ENCODE measurements around the gene TMEM18.
"Not testable (repeated sequence)": the region's sequence is repeated elsewhere in the genome, so short reads cannot be mapped to it uniquely, and the experiment has no call there.

The TMEM18 gene

GRCh38 chr2:677056-677958, at the start of gene TMEM18:
Gene TMEM18 (minus strand): TSS chr2:677406. CDS start chr2:677345, 61 bp downstream.
- peak; percentile 94 to 95 for DNase-seq

- no peak for DNase-seq
Observed at GRCh38 chr2:726169-726568, 49.0 kb upstream of the TMEM18 start.

GRCh38 chr2:725468-725867, 48.3 kb upstream of the TMEM18 start:
- no peak for DNase-seq

- no peak for DNase-seq
Observed at GRCh38 chr2:723761-724160, 46.6 kb upstream of the TMEM18 start.

- no peak for DNase-seq
Observed at GRCh38 chr2:720842-721241, 43.6 kb upstream of the TMEM18 start.

- no peak for DNase-seq
Observed at GRCh38 chr2:719734-720133, 42.5 kb upstream of the TMEM18 start.

DNA sequence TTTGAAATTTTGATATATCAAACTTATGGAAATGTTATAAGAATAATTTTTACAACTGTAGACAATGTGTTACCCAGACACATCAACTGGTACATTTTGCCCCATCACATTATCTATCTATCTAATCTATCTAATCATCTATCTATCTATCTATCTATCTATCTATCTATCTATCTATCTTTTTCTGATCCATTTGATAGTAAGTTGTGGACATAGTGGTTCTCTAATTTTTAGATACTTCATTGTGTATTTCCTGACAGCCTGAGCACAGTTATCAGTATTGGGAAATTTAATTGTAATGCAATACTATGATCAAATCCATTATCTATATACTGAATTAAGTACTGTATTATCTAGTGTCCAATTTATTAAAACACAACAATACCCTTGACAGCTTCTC, 42.0 kb upstream of the TMEM18 start:
- no peak for DNase-seq

- DNase-seq = no peak
Observed at GRCh38 chr2:717661-718060, 40.5 kb upstream of the TMEM18 start.

GRCh38 chr2:715854-716560, 38.8 kb upstream of the TMEM18 start:
- no peak for DNase-seq

DNA sequence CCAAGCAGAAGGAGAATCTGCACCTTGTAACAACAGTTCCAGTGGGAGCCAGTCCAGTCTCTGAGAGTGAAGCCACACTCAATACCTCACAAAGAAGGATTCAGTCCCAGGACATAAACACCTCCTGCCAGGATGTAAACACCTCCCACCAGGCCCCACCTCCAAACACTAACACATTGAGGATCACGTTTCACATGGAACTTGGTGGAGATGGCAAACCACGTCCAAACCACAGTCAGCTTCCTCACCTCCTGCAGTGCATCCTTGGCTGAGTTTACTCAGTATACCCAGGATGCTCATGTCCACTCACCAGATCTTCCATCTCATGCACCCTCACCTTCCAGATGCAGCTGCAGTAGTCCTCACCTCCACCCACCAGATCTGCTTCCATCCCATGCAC, 37.8 kb upstream of the TMEM18 start:
- DNase-seq = no peak

DNA sequence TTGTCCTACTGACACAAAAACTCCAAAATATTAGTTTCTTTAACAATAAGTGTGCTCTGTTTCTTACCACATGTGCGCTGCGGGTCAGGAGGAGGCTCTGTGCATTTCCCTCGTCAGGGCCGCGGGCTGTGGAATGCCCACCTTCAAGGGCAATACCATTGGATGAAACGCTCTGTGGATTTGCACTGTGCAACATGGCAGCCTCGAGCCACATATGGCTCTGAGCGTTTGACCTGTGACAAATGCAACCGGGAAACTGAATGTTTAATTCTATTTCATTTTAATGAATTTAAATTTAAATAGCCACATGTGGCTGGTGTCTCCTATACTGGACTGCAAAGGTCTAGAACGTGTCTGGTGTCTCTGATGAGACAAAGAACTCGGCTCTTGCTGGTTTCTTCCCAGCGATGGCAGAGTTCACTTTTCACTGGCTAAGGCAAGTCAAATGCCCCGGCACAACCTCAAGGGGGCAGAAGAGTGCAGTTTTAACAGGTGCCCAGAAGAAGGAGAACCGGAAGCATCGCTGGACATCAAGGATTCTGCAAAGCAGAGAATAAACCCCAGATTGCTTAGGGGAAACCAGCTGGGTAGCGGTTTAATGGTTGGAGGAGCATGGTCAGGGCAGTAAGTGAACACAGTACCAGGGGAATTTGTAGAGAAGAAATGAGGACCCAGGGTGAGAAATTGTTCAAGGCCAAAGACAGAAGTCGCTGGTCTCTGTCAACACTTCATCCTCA, 37.0 kb upstream of the TMEM18 start:
- no peak for DNase-seq

- no peak for DNase-seq
Observed at GRCh38 chr2:710867-711665, 33.9 kb upstream of the TMEM18 start.

- DNase-seq = no peak
Observed at GRCh38 chr2:709138-709765, 32.0 kb upstream of the TMEM18 start.

DNA sequence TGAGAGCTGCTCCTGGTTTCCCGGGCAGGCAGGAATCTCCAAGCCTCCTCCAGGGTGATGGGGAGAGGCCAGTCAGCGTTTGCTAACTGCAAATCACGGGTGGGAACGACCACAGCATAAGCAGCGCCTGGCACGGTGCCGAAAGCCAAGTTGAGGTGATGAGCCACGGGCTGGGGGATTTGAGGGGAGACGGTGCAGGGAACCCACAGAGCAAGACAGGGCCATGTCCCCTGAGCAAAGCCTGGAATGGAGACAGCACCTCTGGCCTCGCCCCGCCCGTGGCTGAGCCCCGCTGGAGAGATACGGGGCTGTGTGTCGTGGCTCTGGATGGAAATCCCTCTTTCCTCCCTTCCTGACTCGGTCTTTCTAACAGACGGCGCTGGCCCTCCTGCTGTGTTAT, 31.5 kb upstream of the TMEM18 start:
- no peak for DNase-seq

DNA sequence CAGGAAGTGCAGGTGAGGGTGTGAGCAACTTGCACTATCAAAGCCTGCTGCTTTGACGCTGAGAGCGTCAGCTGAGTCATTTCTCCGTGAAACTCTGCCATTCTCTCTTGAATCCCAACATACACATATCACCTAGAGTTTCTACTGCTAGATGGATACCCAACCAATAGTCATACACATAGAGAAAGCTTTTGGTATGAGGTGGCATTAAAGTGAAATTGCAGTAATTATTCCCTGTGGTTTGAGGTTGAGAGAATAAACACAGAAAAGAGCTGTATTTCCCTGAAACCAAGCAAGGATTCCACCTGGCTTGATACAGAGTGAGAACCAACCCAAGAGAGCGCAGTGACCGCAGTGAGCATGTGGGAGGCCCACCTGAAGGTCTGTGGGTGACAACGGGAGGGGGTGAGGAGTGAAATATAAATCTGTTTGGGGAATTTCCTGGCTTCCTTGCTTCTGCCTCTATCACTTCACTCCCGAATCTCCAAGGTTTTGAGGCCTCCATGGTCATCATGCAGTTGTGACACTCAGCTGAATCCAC, 28.8 kb upstream of the TMEM18 start:
- DNase-seq = no peak

DNA sequence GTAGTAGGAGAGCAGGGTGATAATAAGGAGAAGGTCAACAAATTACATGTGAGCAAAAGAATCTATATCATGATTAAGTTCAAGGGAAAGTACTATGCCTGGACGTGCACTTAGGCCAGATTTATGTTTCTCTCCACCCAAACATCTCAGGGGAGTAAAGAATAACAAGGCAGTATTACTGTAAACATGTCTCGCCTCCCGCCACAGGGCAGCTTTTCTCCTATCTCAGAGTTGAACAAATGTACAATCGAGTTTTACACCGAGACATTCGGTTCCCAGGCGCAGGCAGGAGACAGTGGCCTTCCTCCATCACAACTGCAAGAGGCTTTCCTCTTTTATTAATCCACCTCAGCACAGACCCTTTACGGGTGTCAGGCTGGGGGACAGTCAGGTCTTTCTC, 25.6 kb upstream of the TMEM18 start:
- not testable (repeated sequence) for DNase-seq

DNA sequence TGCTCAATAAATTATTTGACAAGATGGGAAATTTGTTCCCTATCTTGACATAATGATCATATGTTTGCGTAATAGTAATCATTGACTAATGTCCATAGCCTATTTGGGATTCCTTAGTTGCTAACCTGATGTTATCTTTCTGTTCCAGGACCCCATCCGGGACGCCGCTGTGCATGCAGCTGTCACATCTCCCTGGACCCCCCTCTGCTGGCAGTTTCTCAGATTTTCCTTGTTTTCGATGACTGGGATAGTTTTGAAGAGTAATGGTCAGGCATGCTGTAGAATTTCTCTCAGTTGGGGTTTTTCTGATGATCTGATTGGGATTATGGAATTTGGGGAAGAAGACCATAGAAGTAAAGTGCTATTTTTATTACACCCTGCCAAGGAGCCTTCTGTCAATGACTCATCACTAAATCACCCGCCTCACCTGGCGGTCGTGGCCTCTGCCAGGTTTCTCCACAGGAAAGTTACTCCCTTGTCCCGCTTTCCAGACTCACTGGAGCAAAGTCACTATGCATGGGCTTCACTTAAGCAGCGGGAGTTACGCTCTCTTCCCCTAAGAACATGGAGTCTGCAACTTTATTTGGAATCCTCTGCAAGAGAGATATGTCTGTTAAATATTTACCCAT, 19.9 kb upstream of the TMEM18 start:
- DNase-seq = no peak

- no peak for DNase-seq
Observed at GRCh38 chr2:696463-696862, 19.3 kb upstream of the TMEM18 start.

- DNase-seq = no peak
Observed at GRCh38 chr2:694906-695510, 17.8 kb upstream of the TMEM18 start.

GRCh38 chr2:694174-694573, 17.0 kb upstream of the TMEM18 start:
- no peak for DNase-seq

- DNase-seq = no peak
Observed at GRCh38 chr2:693606-694005, 16.4 kb upstream of the TMEM18 start.

Measured in activated CD4-positive, alpha-beta T cell treated with anti-CD3 and anti-CD28 coated beads, Interleukin-2, amount 50 U/mL, for 4 hours (primary cell).